ENCODE data around the gene PSMA7.
"Not testable (repeated sequence)": the region's sequence is repeated elsewhere in the genome, so short reads cannot be mapped to it uniquely, and the experiment has no call there.

The PSMA7 gene

GRCh38 chr20:62118113-62119043, 24.8 kb downstream of the PSMA7 start:
- no peak for DNase-seq

GRCh38 chr20:62117658-62118057, 25.5 kb downstream of the PSMA7 start:
- DNase-seq: peak; percentile 33

- DNase-seq: no peak
Measured at GRCh38 chr20:62117362-62117646, 25.9 kb downstream of the PSMA7 start.

- no peak for DNase-seq
Measured at GRCh38 chr20:62116558-62117361, 26.4 kb downstream of the PSMA7 start.

GRCh38 chr20:62115800-62116407, 27.3 kb downstream of the PSMA7 start:
- not testable (repeated sequence) for DNase-seq

- no peak for DNase-seq
Measured at GRCh38 chr20:62114894-62115293, 28.3 kb downstream of the PSMA7 start.

GRCh38 chr20:62112368-62112767, 30.8 kb downstream of the PSMA7 start:
- no peak for DNase-seq

GRCh38 chr20:62111148-62111547, 32.0 kb downstream of the PSMA7 start:
- no peak for DNase-seq

GRCh38 chr20:62105592-62105991, 37.6 kb downstream of the PSMA7 start:
- no peak for DNase-seq

GRCh38 chr20:62104791-62105345, 38.3 kb downstream of the PSMA7 start:
- no peak for DNase-seq

GRCh38 chr20:62104234-62104789, 38.9 kb downstream of the PSMA7 start:
- DNase-seq: no peak

- no peak for DNase-seq
Measured at GRCh38 chr20:62103508-62104233, 39.5 kb downstream of the PSMA7 start.

- no peak for DNase-seq
Measured at GRCh38 chr20:62101078-62101477, 42.1 kb downstream of the PSMA7 start.

- no peak for DNase-seq
Measured at GRCh38 chr20:62097881-62098407, 45.2 kb downstream of the PSMA7 start.

- no peak for DNase-seq
Measured at GRCh38 chr20:62096421-62097380, 46.5 kb downstream of the PSMA7 start.

- DNase-seq: no peak
Measured at GRCh38 chr20:62089393-62089792, 53.8 kb downstream of the PSMA7 start.

- no peak for DNase-seq
Measured at GRCh38 chr20:62088258-62089127, 54.7 kb downstream of the PSMA7 start.

GRCh38 chr20:62087632-62088031, 55.6 kb downstream of the PSMA7 start:
- no peak for DNase-seq

GRCh38 chr20:62087227-62087626, 56.0 kb downstream of the PSMA7 start:
- no peak for DNase-seq

Data from DMS153 (cell line).